Endothelial cell of umbilical vein (primary cell): Measurements from ENCODE around the gene RABIF. TPM values are rescaled to one million over a fixed set of nuclear protein-coding genes. Genes with fewer than 3 reads are reported as not detected.

Source experiments
- BruUV-seq: library from RNA; stranded (reverse); fragments of 400-500 nt; replicated peaks from 2 replicates; lab custom pipeline; 2021; lab: Mats Ljungman, UMichigan
- CTCF ChIA-PET: fragments of 300-600, 350-600 bp; sonication (Branson Sonifier 250); formaldehyde crosslinking; loops from one replicate; lab custom pipeline; 2021; ENCODE audit warnings: antibody characterized with exemption, inconsistent platforms; lab: Charles Lee
- POLR2A ChIA-PET: fragments of 300-600, 350-600 bp; sonication (Branson Sonifier 250); formaldehyde crosslinking; loops from one replicate; lab custom pipeline; 2021; ENCODE audit warnings: antibody characterized with exemption, inconsistent platforms; lab: Charles Lee
- DNase-seq: peaks from one replicate; pipeline ENCODE4 v3.0.0-alpha.2; 2011; ENCODE audit warnings: low read depth, low spot score
- FAIRE-seq: peaks from 2 replicates; lab custom pipeline; 2011; peaks lifted over from hg19 to GRCh38; lab: Jason Lieb, UNC
- H2AFZ ChIP-seq: 2 replicates; pipeline ENCODE4 v1.6.0; 2012; ENCODE audit warnings: low read depth, low read length, control low read depth, inconsistent platforms
- H3K27ac ChIP-seq: 2 replicates; pipeline ENCODE4 v1.5.1; 2011; ENCODE audit warnings: low read depth, mild to moderate bottlenecking, control low read depth, low read length, moderate library complexity; ENCODE audit not compliant: insufficient read depth
- H3K27me3 ChIP-seq, 2 experiments: 2 replicates each; pipeline versions ENCODE4 v1.6.0 to v1.6.1; 2011; ENCODE audit warnings: low read length in 2 of 2, mixed read lengths in 1 of 2; ENCODE audit not compliant: control insufficient read depth in 2 of 2, insufficient read depth in 2 of 2
- H3K36me3 ChIP-seq, 2 experiments: 2 replicates in 1 of 2; 3 replicates in 1 of 2; pipeline ENCODE4 v1.5.1; 2011; ENCODE audit warnings: low read length in 2 of 2, mild to moderate bottlenecking in 1 of 2, moderate library complexity in 1 of 2; ENCODE audit not compliant: control insufficient read depth in 2 of 2, insufficient read depth in 2 of 2; ENCODE audit errors: extremely low read depth in 1 of 2
- H3K4me1 ChIP-seq: 3 replicates; pipeline ENCODE4 v1.5.1; 2011; ENCODE audit warnings: mild to moderate bottlenecking, low read length; ENCODE audit not compliant: control insufficient read depth, insufficient read depth; ENCODE audit errors: extremely low read depth
- H3K4me2 ChIP-seq: 2 replicates; pipeline ENCODE4 v1.6.1; 2011; ENCODE audit warnings: low read length, control low read depth, mixed read lengths; ENCODE audit not compliant: insufficient read depth
- H3K4me3 ChIP-seq, 3 experiments: fragments of 200-600 bp in 1 of 3; sonication (generic), shearing (Covaris generic) in 1 of 3; replicated peaks in 1 of 3; 2 replicates each; pipeline ENCODE4 v1.5.1; 2011 to 2016; ENCODE audit warnings: control low read depth in 3 of 3, low read length in 3 of 3, mild to moderate bottlenecking in 2 of 3, inconsistent platforms in 1 of 3, low read depth in 1 of 3, moderate library complexity in 1 of 3; ENCODE audit not compliant: insufficient read depth in 1 of 3
- H3K79me2 ChIP-seq: 2 replicates; pipeline ENCODE4 v1.6.0; 2012; ENCODE audit warnings: low read length, inconsistent platforms; ENCODE audit not compliant: control insufficient read depth, insufficient read depth
- H3K9ac ChIP-seq: replicated peaks from 2 replicates; pipeline ENCODE3; 2011; ENCODE audit warnings: low read length, control low read depth; ENCODE audit not compliant: insufficient read depth; ENCODE audit errors: extremely low read depth
- H3K9me1 ChIP-seq: replicated peaks from 3 replicates; pipeline ENCODE4 v1.6.0; 2011; ENCODE audit warnings: mild to moderate bottlenecking, low read length; ENCODE audit not compliant: control insufficient read depth, insufficient read depth; ENCODE audit errors: extremely low read depth
- H3K9me3 ChIP-seq: replicated peaks from 2 replicates; pipeline ENCODE4 v1.5.1; 2012; ENCODE audit warnings: low read length, inconsistent platforms; ENCODE audit not compliant: control insufficient read depth, insufficient read depth
- H4K20me1 ChIP-seq: replicated peaks from 2 replicates; pipeline ENCODE3; 2011; ENCODE audit warnings: mild to moderate bottlenecking, low read length; ENCODE audit not compliant: control insufficient read depth, insufficient read depth; ENCODE audit errors: extremely low read depth
- EZH2 ChIP-seq: IDR thresholded peaks from 2 replicates; pipeline ENCODE4 v1.6.1; 2012; ENCODE audit warnings: borderline replicate concordance, low read depth, mild to moderate bottlenecking, moderate library complexity, low read length, inconsistent platforms; ENCODE audit not compliant: severe bottlenecking
- FOS ChIP-seq: IDR thresholded peaks from 2 replicates; pipeline ENCODE4 v1.6.1; 2011; ENCODE audit warnings: mild to moderate bottlenecking, low read length, moderate library complexity, borderline replicate concordance; ENCODE audit not compliant: insufficient read depth
- GATA2 ChIP-seq: IDR thresholded peaks from 2 replicates; pipeline ENCODE4 v1.7.0; 2011; ENCODE audit warnings: low read depth, mild to moderate bottlenecking, moderate library complexity, mixed read lengths, low read length; ENCODE audit not compliant: insufficient read length, insufficient read depth
- JUN ChIP-seq: IDR thresholded peaks from 2 replicates; pipeline ENCODE4 v1.6.1; 2011; ENCODE audit warnings: borderline replicate concordance, low read depth; ENCODE audit not compliant: insufficient read length, insufficient read depth
- MYC ChIP-seq: IDR thresholded peaks from one replicate; pipeline ENCODE4 v1.6.1; 2011; ENCODE audit warnings: mild to moderate bottlenecking, low read depth, low read length
- POLR2A ChIP-seq: IDR thresholded peaks from 2 replicates; pipeline ENCODE4 v1.6.1; 2012; ENCODE audit warnings: low read depth, mild to moderate bottlenecking, control low read depth, low read length
- POLR2AphosphoS5 ChIP-seq: IDR thresholded peaks from 2 replicates; pipeline ENCODE4 v1.6.1; 2012; ENCODE audit warnings: low read depth, mild to moderate bottlenecking, control low read depth, low read length, moderate library complexity; ENCODE audit not compliant: insufficient read depth
- dilution Hi-C: fragments of 300-500 bp; cut with MboI; formaldehyde crosslinking; loops from one replicate; pipeline ENCODE4 v1.15.0; 2019; ENCODE audit warnings: low sequenced_read_pairs; ENCODE audit not compliant: extremely low pct_ligation_motif_present
- intact Hi-C: fragments of 100-400 bp; cut with micrococcal nuclease; formaldehyde crosslinking; loops from one replicate; pipeline ENCODE4 v1.10.0; 2022
- polyA plus RNA-seq, 4 experiments: library from polyadenylated mRNA; depleted of rRNA in 3 of 4; stranded (reverse) in 3 of 4; unstranded in 1 of 4; fragments of >200 nt; gene quantifications; 2 replicates each; pipeline versions ENCODE4 v1.2.1 to v1.2.3, GENCODE V29; 2011 to 2012; ENCODE audit warnings: missing spikeins in 1 of 4
- total RNA-seq: library from RNA; stranded (reverse); gene quantifications from 2 replicates; pipeline ENCODE4 v1.2.3, GENCODE V29; 2021
- TF ChIP-seq, protein P1 (sequence below), 2 donors: IDR thresholded peaks; 1 replicate in 1 of 2; 2 replicates in 1 of 2; pipeline ENCODE4 v1.5.1; 2011; ENCODE audit warnings: low read length in 2 of 2, mild to moderate bottlenecking in 2 of 2, moderate library complexity in 2 of 2, control low read depth in 1 of 2, inconsistent platforms in 1 of 2, low read depth in 1 of 2; ENCODE audit not compliant: insufficient read depth in 1 of 2; ENCODE audit errors: extremely low read depth in 1 of 2
- TF ChIP-seq, protein P2 (sequence below): IDR thresholded peaks from 2 replicates; pipeline ENCODE4 v1.6.1; 2011; ENCODE audit not compliant: insufficient read depth, insufficient read length

The RABIF gene
- total and polyA plus RNA-seq, 2 donors (not counting 3 experiments of a cell fraction or from before 2014, with no cell fraction given), result 15.8 to 17.1 TPM

DNA sequence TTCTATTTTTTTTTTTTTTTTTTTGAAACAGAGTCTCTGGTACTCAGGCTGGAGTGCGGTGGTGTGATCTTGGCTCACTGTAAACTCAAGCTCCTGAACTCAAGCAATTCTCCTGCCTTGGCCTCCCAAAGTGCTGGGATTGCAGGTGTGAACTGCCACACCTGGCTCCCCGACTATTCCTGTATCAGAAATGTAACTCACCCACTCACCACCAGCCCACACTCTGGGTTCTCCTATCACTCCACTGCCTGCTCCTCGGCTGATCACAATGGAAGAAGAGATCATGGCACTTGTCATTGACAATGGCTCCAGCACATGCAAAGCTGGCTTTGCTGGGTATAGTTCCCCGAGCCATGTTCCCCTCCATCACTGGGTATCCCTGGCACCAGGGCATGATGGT is 15.9 kb downstream of the RABIF start:
- ChIA-PET CTCF (interaction anchor here (0.6 kb wide), 1 partner anchor 19 kb away, joined by 3 read pairs; no protein-coding TSS in a partner anchor), POLR2A (no interaction called here)
- Histone ChIP-seq H3K4me1 (no peaks in the 10 kb centered on the region), H3K4me3 (no peak overlapping the region), H4K20me1 (no peaks in the 10 kb centered on the region), H3K9ac (no peak overlapping the region), H3K9me1 (no peaks in the 10 kb centered on the region), H3K27ac (no peak overlapping the region), H3K36me3 (no peaks in the 10 kb centered on the region), H3K79me2 (no peaks in the 10 kb centered on the region), H2AFZ (no peak overlapping the region), H3K4me2 (no peak overlapping the region), H3K27me3 (no peaks in the 10 kb centered on the region), H3K9me3 (no peaks in the 10 kb centered on the region)
- no peak for FAIRE-seq
- no TSS peak for BruUV-seq
- dilution Hi-C loops, result no loop called here
- no peak for TF ChIP-seq JUN
- TF ChIP-seq, protein P1, sequence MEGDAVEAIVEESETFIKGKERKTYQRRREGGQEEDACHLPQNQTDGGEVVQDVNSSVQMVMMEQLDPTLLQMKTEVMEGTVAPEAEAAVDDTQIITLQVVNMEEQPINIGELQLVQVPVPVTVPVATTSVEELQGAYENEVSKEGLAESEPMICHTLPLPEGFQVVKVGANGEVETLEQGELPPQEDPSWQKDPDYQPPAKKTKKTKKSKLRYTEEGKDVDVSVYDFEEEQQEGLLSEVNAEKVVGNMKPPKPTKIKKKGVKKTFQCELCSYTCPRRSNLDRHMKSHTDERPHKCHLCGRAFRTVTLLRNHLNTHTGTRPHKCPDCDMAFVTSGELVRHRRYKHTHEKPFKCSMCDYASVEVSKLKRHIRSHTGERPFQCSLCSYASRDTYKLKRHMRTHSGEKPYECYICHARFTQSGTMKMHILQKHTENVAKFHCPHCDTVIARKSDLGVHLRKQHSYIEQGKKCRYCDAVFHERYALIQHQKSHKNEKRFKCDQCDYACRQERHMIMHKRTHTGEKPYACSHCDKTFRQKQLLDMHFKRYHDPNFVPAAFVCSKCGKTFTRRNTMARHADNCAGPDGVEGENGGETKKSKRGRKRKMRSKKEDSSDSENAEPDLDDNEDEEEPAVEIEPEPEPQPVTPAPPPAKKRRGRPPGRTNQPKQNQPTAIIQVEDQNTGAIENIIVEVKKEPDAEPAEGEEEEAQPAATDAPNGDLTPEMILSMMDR (IDR thresholded peaks at IDR 0.05; ENCODE audit: extremely low read depth in 1 of 2, insufficient read depth in 1 of 2, low read depth in 1 of 2, low read length in 2 of 2), result no peak
- TF ChIP-seq GATA2, result no peak
- no peak for TF ChIP-seq EZH2
- TF ChIP-seq POLR2A, result no peak
- TF ChIP-seq MYC, result no peak
- no peak for TF ChIP-seq FOS
- TF ChIP-seq POLR2AphosphoS5, result no peak
- TF ChIP-seq, protein P2, sequence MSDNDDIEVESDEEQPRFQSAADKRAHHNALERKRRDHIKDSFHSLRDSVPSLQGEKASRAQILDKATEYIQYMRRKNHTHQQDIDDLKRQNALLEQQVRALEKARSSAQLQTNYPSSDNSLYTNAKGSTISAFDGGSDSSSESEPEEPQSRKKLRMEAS, result no peak
- DNase-seq, result no peak
- intact Hi-C loops, result no loop called here
